ENCODE results near the gene PPM1D.

PPM1D gene

GRCh38 chr17:60677308-60678117, 77.5 kb downstream of the PPM1D start, which contains the start of gene BCAS3 (continued):
- no peak for TF ChIP-seq ZNF561 (tag by site-specific recombination; IDR thresholded peaks at IDR 0.05; ENCODE audit: borderline replicate concordance)
- TF ChIP-seq ZNF394 (tag by site-specific recombination; IDR thresholded peaks at IDR 0.05; ENCODE audit: borderline replicate concordance): no peak; the same call in 1 of the 2 replicates
- no peak for TF ChIP-seq YY1 (tag by site-specific recombination; IDR thresholded peaks at IDR 0.05)
- no peak for TF ChIP-seq ZNF529 (tag by site-specific recombination; IDR thresholded peaks at IDR 0.05; ENCODE audit: insufficient replicate concordance)
- TF ChIP-seq TSHZ1 (tag by site-specific recombination; IDR thresholded peaks at IDR 0.05; ENCODE audit: borderline replicate concordance): peak; percentile 91; the same call in 1 of the 2 replicates
- no peak for TF ChIP-seq ZBTB26 (tag by site-specific recombination; optimal IDR thresholded peaks at IDR 0.05)
- no peak for TF ChIP-seq ZNF621 (tag by site-specific recombination; IDR thresholded peaks at IDR 0.05)
- 0 out of 2 replicates have a peak, but pooled peaks have one; percentile 53 for TF ChIP-seq ZNF580 (tag by site-specific recombination; IDR thresholded peaks at IDR 0.05)
- TF ChIP-seq ZNF24 (tag by site-specific recombination; IDR thresholded peaks at IDR 0.05): no peak; the same call in 1 of the 2 replicates
- TF ChIP-seq ZNF174 (tag by site-specific recombination; IDR thresholded peaks at IDR 0.05): no peak
- peak; percentile 70 for TF ChIP-seq ZNF518A (tag by site-specific recombination; conservative IDR thresholded peaks at IDR 0.05; ENCODE audit: low read depth)
- no peak for TF ChIP-seq ZNF354C (tag by site-specific recombination; IDR thresholded peaks at IDR 0.05; ENCODE audit: borderline replicate concordance, low read depth)
- TF ChIP-seq ZNF311 (tag by site-specific recombination; IDR thresholded peaks at IDR 0.05; ENCODE audit: borderline replicate concordance): no peak
- TF ChIP-seq, protein P1, sequence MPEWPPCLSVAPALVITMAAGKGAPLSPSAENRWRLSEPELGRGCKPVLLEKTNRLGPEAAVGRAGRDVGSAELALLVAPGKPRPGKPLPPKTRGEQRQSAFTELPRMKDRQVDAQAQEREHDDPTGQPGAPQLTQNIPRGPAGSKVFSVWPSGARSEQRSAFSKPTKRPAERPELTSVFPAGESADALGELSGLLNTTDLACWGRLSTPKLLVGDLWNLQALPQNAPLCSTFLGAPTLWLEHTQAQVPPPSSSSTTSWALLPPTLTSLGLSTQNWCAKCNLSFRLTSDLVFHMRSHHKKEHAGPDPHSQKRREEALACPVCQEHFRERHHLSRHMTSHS (tag by site-specific recombination; IDR thresholded peaks at IDR 0.05): no peak
- TF ChIP-seq, protein P2, sequence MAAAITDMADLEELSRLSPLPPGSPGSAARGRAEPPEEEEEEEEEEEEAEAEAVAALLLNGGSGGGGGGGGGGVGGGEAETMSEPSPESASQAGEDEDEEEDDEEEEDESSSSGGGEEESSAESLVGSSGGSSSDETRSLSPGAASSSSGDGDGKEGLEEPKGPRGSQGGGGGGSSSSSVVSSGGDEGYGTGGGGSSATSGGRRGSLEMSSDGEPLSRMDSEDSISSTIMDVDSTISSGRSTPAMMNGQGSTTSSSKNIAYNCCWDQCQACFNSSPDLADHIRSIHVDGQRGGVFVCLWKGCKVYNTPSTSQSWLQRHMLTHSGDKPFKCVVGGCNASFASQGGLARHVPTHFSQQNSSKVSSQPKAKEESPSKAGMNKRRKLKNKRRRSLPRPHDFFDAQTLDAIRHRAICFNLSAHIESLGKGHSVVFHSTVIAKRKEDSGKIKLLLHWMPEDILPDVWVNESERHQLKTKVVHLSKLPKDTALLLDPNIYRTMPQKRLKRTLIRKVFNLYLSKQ (tag by site-specific recombination; IDR thresholded peaks at IDR 0.05; ENCODE audit: borderline replicate concordance): 0 out of 2 replicates have a peak, but pooled peaks have one; percentile 56
- no peak for TF ChIP-seq ZNF555 (tag by site-specific recombination; conservative IDR thresholded peaks at IDR 0.05)
- TF ChIP-seq ZSCAN30 (tag by site-specific recombination; IDR thresholded peaks at IDR 0.05): no peak
- TF ChIP-seq ZNF677 (tag by site-specific recombination; IDR thresholded peaks at IDR 0.05): no peak
- no peak for TF ChIP-seq ZNF155 (tag by site-specific recombination; IDR thresholded peaks at IDR 0.05)
- TF ChIP-seq KLF16 (tag by site-specific recombination; IDR thresholded peaks at IDR 0.05): peak; percentile 70
- TF ChIP-seq, protein P3, sequence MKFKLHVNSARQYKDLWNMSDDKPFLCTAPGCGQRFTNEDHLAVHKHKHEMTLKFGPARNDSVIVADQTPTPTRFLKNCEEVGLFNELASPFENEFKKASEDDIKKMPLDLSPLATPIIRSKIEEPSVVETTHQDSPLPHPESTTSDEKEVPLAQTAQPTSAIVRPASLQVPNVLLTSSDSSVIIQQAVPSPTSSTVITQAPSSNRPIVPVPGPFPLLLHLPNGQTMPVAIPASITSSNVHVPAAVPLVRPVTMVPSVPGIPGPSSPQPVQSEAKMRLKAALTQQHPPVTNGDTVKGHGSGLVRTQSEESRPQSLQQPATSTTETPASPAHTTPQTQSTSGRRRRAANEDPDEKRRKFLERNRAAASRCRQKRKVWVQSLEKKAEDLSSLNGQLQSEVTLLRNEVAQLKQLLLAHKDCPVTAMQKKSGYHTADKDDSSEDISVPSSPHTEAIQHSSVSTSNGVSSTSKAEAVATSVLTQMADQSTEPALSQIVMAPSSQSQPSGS (tag by site-specific recombination; IDR thresholded peaks at IDR 0.05; ENCODE audit: low read depth): no peak
- no peak for TF ChIP-seq ZNF302 (tag by site-specific recombination; IDR thresholded peaks at IDR 0.05; ENCODE audit: low read depth)

Data from HEK293 (cell line).